GM19099 (cell line): ENCODE data around the gene PRSS58.

ENCODE experiments used
- POLR2A ChIP-seq: IDR thresholded peaks from 3 replicates; pipeline ENCODE4 v1.6.1; 2011; ENCODE audit warnings: low read depth; ENCODE audit not compliant: insufficient read length; ENCODE audit errors: extremely low read depth

PRSS58 gene

GRCh38 chr7:142248166-142249160 is 9.4 kb downstream of the PRSS58 start:
- TF ChIP-seq POLR2A = no peak

DNA sequence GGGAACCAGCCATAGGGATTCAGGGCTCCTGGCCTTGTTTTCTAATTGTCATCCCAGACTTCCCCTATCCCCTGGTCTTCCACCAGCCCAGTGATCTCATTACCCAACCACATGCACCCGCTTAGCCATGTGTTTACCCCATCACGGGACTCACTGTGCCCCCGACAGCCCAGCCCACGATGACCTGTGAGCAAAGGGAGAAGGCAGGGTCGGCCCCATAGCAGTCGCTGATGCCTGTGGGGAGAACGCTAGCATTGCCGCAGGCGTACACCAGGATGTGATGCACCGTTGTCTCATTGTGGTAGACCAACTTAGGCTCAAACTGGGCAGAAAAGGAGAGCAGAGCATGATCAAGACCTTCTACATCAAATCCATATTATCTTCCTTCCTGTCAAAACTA is 14.0 kb downstream of the PRSS58 start:
- TF ChIP-seq POLR2A = no peak

- no peak for TF ChIP-seq POLR2A
Observed at GRCh38 chr7:142240546-142240945, 17.3 kb downstream of the PRSS58 start.

DNA sequence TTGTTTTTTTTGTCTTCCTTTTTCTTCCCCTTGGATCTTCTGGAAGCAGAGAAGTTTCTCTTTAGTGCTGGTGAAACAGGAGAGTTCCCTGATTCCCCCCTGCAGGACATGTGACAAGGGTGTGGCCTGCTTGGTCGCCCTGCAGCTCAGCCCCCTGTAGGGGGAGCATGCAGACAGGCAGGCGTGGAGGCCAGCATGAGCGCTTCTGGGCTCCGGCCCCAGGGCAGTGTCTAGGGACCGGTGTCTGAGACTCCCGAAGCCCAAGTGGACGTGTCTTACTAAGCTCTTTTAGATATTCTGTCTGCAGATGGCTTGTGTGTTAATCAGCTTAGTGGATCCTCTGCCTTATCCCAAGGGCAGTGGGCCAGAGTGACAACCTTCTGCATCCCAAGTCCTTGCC is 26.1 kb downstream of the PRSS58 start:
- no peak for TF ChIP-seq POLR2A

- no peak for TF ChIP-seq POLR2A
Observed at GRCh38 chr7:142228537-142229104, 29.2 kb downstream of the PRSS58 start.
